Stimulated activated CD8-positive, alpha-beta memory T cell treated with anti-CD3 and anti-CD28 coated beads, Interleukin-7, amount 100 ng/mL, for 4 hours (primary cell): ENCODE results near the gene TGFBR2.
A peak's percentile ranks its signal among the peaks of the same experiment; 100 is the strongest.
"Not testable (repeated sequence)": the region's sequence is repeated elsewhere in the genome, so short reads cannot be mapped to it uniquely, and the experiment has no call there.

ENCODE experiments used
- DNase-seq, 2 donors: peaks; one replicate each; pipeline ENCODE4 v3.0.0-alpha.2; 2020; ENCODE audit warnings: low read depth in 2 of 2

Gene TGFBR2

GRCh38 chr3:30619318-30619717 is 12.9 kb downstream of the TGFBR2 start:
- DNase-seq, result no peak

GRCh38 chr3:30620402-30621360 is 14.3 kb downstream of the TGFBR2 start:
- DNase-seq, result peak in 1 of 2 donors; percentile 54

DNA sequence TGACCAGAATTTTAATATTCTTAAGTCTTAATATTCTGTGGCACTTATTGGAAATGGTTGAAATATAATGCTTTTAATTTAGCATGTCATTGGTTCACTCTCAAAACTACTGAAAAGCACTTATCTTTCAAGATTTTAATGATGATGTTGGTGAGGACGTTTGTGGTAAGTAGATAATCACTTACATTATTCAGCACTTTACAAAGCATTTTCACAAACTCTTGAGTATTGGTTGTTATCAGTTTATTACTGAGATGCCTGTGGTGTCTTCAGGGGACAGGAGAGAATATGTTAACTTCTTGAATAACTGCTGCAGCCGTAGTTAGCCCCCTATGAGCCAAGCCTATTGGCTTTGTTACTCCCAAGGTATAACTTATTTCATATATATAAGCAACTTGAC is 15.2 kb downstream of the TGFBR2 start:
- no peak for DNase-seq

- no peak for DNase-seq
These were observed 15.7 kb downstream of the TGFBR2 start for GRCh38 chr3:30622047-30622545.

- DNase-seq, result no peak
These were observed 16.4 kb downstream of the TGFBR2 start for GRCh38 chr3:30622790-30623189.

GRCh38 chr3:30623351-30623750 is 16.9 kb downstream of the TGFBR2 start:
- DNase-seq, result no peak

- not testable (repeated sequence) for DNase-seq
These were observed 18.1 kb downstream of the TGFBR2 start for GRCh38 chr3:30624480-30624879.

DNA sequence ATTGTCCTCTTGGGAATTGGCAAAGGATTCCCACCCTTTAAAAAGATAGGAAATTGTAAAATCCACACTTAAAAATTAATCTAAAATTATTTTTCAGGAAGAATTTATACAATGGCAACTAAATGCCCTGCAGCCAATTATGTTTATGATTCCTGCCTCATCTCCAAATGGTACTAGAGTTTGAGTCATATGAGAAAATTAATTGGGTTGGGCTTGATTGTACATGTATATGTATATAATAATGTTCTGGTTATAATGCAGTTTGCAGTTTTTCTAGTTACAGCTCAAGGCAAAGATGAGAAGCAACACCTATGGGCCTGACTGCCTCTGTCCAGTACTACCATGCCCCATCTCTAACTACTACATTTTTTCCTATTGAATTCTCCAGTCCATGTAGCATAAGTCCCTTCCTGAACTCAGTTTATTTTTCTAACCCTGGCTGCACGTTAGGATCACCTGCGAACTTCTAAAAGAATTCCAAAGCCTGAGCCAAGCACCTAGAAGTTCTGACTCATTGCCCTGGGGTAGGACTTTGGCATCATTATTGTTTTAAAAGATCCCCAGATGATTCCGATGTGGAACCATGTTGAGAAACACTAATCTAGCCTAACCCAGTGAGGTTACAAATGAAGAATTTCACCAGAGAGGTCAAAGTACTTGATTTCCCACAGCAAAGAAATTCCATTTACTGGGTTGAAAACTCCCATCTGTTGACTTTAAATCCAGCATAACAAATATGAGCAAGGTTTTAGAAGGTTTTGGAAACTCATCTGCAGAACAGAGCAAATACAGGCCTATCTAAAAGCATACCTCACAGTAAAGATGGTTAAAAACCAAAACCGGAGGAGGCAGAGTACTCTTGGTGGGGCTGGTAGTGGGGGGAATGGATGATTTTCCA is 19.4 kb downstream of the TGFBR2 start:
- no peak for DNase-seq

DNA sequence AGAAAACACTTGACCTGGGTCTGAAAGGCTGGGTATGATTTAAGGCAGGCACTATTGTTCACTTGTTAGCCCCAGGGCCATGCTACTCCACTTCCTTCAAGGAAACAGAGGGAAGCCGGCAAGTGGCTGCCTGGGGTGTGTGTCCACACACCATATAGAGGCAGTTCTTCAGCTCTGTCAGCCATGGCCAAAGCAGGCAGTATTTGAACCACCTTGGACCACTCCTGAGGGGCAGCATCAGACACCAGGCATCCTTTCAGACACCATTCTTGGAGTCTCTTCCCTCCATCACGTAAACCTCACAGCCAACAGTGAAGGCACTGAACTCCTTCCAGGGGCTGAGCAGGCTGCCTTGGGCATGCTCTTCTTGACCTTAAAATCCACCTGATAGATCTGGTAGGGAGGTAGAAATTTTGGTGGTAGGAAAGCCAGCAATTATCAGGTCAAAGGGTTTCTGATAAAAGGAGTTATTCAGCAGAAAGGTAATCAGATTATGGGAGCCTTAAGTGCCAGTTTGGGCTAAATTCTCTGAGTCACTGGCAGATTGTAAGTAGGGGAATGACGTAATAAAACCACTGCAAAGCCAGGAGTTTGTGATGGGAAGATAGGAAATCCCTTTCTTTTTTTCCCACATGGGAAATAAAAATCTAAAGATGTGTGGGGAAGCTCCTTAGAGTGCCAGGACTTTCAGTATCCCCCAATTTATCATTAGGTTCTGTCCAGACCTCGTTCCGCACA is 20.2 kb downstream of the TGFBR2 start:
- DNase-seq, result no peak

GRCh38 chr3:30628205-30628900 is 22.0 kb downstream of the TGFBR2 start:
- no peak for DNase-seq

DNA sequence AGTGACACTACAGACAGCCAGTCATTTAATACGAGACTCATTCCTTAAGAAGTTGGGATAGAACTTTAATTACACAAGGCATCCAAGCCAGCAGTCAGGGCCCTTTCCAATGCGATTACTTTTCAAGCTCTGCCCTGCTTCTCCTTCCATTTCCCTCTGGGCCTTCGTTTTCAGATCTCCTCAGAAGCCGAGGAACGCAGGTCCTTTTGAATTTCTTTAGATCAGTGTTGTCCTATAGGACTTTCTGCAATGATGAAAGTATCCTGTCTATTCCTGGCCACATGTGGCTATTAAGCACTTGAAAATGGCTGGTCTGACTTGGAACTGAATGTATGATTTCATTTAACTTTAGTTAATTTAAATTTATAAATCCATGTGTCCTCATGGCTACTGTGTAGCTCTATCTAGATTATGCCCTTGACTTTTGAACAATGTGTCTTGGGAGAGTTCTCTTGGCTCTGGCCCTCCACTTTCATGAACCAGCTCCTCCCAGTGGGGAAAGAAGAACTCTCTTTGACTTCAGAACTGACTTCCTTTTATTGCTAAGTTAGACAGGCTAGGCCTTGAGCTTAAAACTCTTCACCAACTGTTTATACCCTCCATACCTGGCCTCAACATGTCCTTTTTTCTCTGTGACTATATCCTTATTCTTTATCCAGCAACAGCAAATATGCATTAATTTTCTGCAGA is 22.6 kb downstream of the TGFBR2 start:
- no peak for DNase-seq

DNA sequence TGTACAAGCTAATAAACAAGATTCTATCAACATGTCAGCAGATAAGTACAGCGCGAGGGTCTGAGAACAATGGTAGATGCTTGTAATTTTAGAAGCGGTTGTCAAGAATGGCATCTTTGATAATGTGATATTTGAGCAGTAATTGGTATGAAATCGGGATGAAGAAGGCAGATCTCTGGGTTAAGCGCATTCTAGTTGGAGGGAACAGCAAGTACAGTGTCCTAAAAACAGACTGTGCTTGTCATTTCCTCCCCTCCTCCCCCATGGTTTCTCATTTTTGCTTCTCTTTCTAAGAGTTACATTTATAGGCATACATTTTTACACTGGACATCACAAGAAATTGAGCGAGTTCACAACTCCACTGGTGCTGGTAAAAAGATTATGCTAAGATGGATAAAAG is 23.3 kb downstream of the TGFBR2 start:
- no peak for DNase-seq

- no peak for DNase-seq
These were observed 24.0 kb downstream of the TGFBR2 start for GRCh38 chr3:30630238-30631030.

GRCh38 chr3:30631243-30631904 is 25.0 kb downstream of the TGFBR2 start:
- no peak for DNase-seq

- DNase-seq, result no peak
These were observed 25.7 kb downstream of the TGFBR2 start for GRCh38 chr3:30632065-30632464.

DNA sequence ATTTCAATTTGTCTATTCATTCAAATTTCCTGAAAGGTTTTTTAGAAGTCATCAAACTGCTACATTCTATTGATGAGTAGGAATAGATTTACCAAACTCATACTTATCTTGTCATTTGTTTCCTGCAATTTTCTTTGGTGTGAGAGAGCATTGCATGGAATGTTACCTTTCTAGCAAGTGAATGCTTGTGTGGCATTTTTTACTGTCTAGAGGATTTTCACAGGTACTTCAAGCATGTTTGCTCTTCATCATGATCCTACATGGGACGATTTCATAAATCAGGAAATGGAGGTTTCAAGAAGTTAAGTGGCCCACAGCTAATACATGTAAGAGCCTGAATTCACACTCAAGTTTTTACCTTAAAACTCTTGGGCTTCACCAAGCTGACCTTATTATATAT is 26.1 kb downstream of the TGFBR2 start:
- no peak for DNase-seq

GRCh38 chr3:30633718-30634117 is 27.3 kb downstream of the TGFBR2 start:
- no peak for DNase-seq

DNA sequence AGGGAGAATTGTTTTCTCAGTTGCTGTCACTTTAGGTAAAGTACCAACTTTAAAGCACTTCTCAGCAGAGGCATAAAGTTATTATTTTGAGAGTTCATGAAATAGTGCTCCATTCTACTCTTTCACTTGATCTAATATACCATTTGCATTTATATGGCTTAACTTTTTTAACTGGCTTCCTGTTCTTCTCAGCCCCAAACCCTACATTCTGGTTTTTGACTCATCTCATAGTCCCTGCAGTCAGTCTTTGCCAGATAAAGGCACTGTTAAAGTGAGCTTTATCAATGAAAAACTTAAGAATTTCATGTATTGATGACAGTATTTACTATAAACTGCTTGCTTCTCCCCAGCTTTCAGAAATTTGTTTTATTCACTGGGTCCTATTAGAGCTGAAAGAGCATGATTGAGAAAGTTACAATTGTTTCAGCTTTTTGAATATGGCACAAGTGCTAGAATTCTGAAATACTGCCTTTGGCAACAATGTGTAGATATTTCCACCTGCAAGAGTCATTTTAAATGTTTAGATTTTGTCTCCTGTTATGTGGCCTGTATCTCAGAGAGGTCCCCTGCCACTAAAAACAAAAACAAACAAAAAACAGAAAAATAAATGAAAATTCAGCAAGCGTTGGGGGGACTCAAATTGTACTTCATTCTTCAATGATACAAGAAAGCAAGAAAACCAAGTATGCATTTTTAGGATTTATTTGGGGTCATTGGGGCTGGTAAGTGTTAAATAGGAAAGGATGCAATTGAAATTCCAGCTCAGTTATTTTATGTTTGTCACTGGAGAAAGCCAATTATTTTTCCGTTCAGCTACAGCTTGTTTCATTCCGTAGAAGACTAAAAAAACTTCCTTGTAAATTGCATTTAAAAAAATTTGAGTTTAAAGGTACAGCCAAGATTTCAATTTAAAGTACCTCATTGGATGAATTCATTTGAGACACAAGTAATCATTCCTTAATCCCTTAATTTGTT is 28.6 kb downstream of the TGFBR2 start:
- DNase-seq, result no peak
